Liver (tissue), 9 donors: ENCODE results near the gene IDH1. TPM values are rescaled to one million over a fixed set of nuclear protein-coding genes. Genes with fewer than 3 reads are reported as not detected.

Source experiments
- DNase-seq: peaks from one replicate; pipeline ENCODE4 v3.0.0-alpha.2; 2017; ENCODE audit warnings: low spot score
- H3K27ac ChIP-seq, 2 donors: one replicate each; pipeline ENCODE4 v1.7.0; 2013; ENCODE audit warnings: inconsistent platforms in 2 of 2, low read length in 2 of 2, control low read depth in 1 of 2, low read depth in 1 of 2, mild to moderate bottlenecking in 1 of 2
- H3K27me3 ChIP-seq, 4 donors: one replicate each; pipeline versions ENCODE4 v1.6.1 to v1.7.0; 2013; ENCODE audit warnings: low read length in 3 of 4, inconsistent platforms in 1 of 4, mild to moderate bottlenecking in 1 of 4, moderate library complexity in 1 of 4; ENCODE audit not compliant: control insufficient read depth in 4 of 4, insufficient read depth in 4 of 4
- H3K36me3 ChIP-seq, 4 donors: one replicate each; pipeline versions ENCODE4 v1.6.1 to v1.7.0; 2013; ENCODE audit warnings: low read length in 3 of 4, mild to moderate bottlenecking in 3 of 4, low read depth in 1 of 4, moderate library complexity in 1 of 4; ENCODE audit not compliant: control insufficient read depth in 4 of 4, insufficient read depth in 3 of 4
- H3K4me1 ChIP-seq, 4 donors: one replicate each; pipeline versions ENCODE4 v1.6.1 to v1.7.0; 2013; ENCODE audit warnings: low read length in 3 of 4, mild to moderate bottlenecking in 3 of 4, moderate library complexity in 1 of 4; ENCODE audit not compliant: control insufficient read depth in 4 of 4, insufficient read depth in 4 of 4
- H3K4me3 ChIP-seq, 3 donors: one replicate each; pipeline versions ENCODE4 v1.6.1 to v1.7.0; 2013; ENCODE audit warnings: low read length in 3 of 3, control low read depth in 1 of 3, low read depth in 1 of 3, mild to moderate bottlenecking in 1 of 3
- H3K9ac ChIP-seq, 2 donors: one replicate each; pipeline ENCODE4 v1.7.0; 2013; ENCODE audit warnings: low read length in 2 of 2, mild to moderate bottlenecking in 2 of 2, moderate library complexity in 2 of 2, control low read depth in 1 of 2, low read depth in 1 of 2
- H3K9me3 ChIP-seq, 4 donors: one replicate each; pipeline versions ENCODE4 v1.6.1 to v1.7.0; 2013; ENCODE audit warnings: low read length in 3 of 4; ENCODE audit not compliant: control insufficient read depth in 4 of 4
- EGR1 ChIP-seq, 2 donors: IDR thresholded peaks; 2 replicates each; pipeline ENCODE4 v1.6.1; 2016 to 2018; ENCODE audit warnings: antibody characterized with exemption in 2 of 2, low read depth in 2 of 2
- FOXA1 ChIP-seq: IDR thresholded peaks from 2 replicates; pipeline ENCODE4 v1.6.1; 2016; ENCODE audit warnings: antibody characterized with exemption
- FOXA2 ChIP-seq: IDR thresholded peaks from 2 replicates; pipeline ENCODE4 v1.6.1; 2016; ENCODE audit warnings: antibody characterized with exemption
- GABPA ChIP-seq, 2 donors: IDR thresholded peaks in 1 of 2; conservative IDR thresholded peaks in 1 of 2; 2 replicates each; pipeline ENCODE4 v1.6.1; 2016; ENCODE audit warnings: antibody characterized with exemption in 2 of 2, mild to moderate bottlenecking in 1 of 2, moderate library complexity in 1 of 2
- HNF4A ChIP-seq, 2 donors: conservative IDR thresholded peaks; 2 replicates each; pipeline ENCODE4 v1.6.1; 2016; ENCODE audit warnings: antibody characterized with exemption in 2 of 2, mild to moderate bottlenecking in 2 of 2
- HNF4G ChIP-seq: IDR thresholded peaks from 2 replicates; pipeline ENCODE4 v1.6.1; 2016; ENCODE audit warnings: antibody characterized with exemption
- JUND ChIP-seq, 2 donors: IDR thresholded peaks; 2 replicates each; pipeline ENCODE4 v1.6.1; 2016; ENCODE audit warnings: antibody characterized with exemption in 2 of 2
- NR2F2 ChIP-seq: IDR thresholded peaks from 2 replicates; pipeline ENCODE4 v1.6.1; 2016; ENCODE audit warnings: antibody characterized with exemption
- RAD21 ChIP-seq, 2 donors: IDR thresholded peaks; 2 replicates each; pipeline ENCODE4 v1.6.1; 2016; ENCODE audit warnings: antibody characterized with exemption in 2 of 2, mild to moderate bottlenecking in 2 of 2
- RXRA ChIP-seq, 2 donors: IDR thresholded peaks; 2 replicates each; pipeline ENCODE4 v1.6.1; 2017 to 2018; ENCODE audit warnings: antibody characterized with exemption in 2 of 2, mild to moderate bottlenecking in 1 of 2
- SP1 ChIP-seq: IDR thresholded peaks from 2 replicates; pipeline ENCODE4 v1.6.1; 2018; ENCODE audit warnings: antibody characterized with exemption, mild to moderate bottlenecking
- TAF1 ChIP-seq: conservative IDR thresholded peaks from 2 replicates; pipeline ENCODE4 v1.6.1; 2016; ENCODE audit warnings: antibody characterized with exemption, mild to moderate bottlenecking
- YY1 ChIP-seq: IDR thresholded peaks from 2 replicates; pipeline ENCODE4 v1.6.1; 2016; ENCODE audit warnings: antibody characterized with exemption, mild to moderate bottlenecking
- WGBS: extraction: QIAGEN DNeasy Blood & Tissue Kit; methylation state at CpG from one replicate; pipeline ENCODE4 v1.1.7; 2013; 5-methylcytosine and 5-hydroxymethylcytosine counted together
- polyA plus RNA-seq, 2 donors: library from polyadenylated mRNA; stranded (reverse) in 1 of 2; unstranded in 1 of 2; fragments of 200-250 nt in 1 of 2; fragments of >200 nt in 1 of 2; fragmentation: Nextera tagmentation in 1 of 2; extraction: Ambion mirVana in 1 of 2; gene quantifications; one replicate each; pipeline versions ENCODE4 v1.2.1 to v1.2.3, GENCODE V29; 2013 to 2015
- total RNA-seq, 2 donors: library from RNA; depleted of rRNA; stranded (reverse); fragments of >200 nt; gene quantifications; one replicate each; pipeline ENCODE4 v1.2.3, GENCODE V29; 2014
- TF ChIP-seq, protein P1 (sequence below): fragments of 150-350 bp; IDR thresholded peaks from 2 replicates; pipeline ENCODE4 v1.5.1; 2017; ENCODE audit warnings: improper control_type of control experiment, low read depth, low read length; ENCODE audit not compliant: missing input control
- TF ChIP-seq, protein P2 (sequence below): IDR thresholded peaks from 2 replicates; pipeline ENCODE4 v1.6.1; 2016; ENCODE audit warnings: antibody characterized with exemption
- TF ChIP-seq, protein P3 (sequence below): IDR thresholded peaks from 2 replicates; pipeline ENCODE4 v1.6.1; 2016; ENCODE audit warnings: antibody characterized with exemption
- TF ChIP-seq, protein P4 (sequence below): IDR thresholded peaks from 2 replicates; pipeline ENCODE4 v1.6.1; 2016; ENCODE audit warnings: antibody characterized with exemption, mild to moderate bottlenecking
- TF ChIP-seq, protein P5 (sequence below): IDR thresholded peaks from 2 replicates; pipeline ENCODE4 v1.6.1; 2016; ENCODE audit warnings: antibody characterized with exemption
- donor health status: healthy.
- donor health status: healthy.
- donor health status: healthy.
- donor health status: healthy.
- donor health status: healthy.

Gene IDH1
- total and polyA plus RNA-seq, 4 donors = 134 to 188 (median 142) TPM

- peaks cover 6 to 41% (median 33%) of the 10 kb centered on the region in 4 donors for H3K36me3 ChIP-seq
Observed at GRCh38 chr2:208297961-208298360, 43.1 kb upstream of the IDH1 start.

DNA sequence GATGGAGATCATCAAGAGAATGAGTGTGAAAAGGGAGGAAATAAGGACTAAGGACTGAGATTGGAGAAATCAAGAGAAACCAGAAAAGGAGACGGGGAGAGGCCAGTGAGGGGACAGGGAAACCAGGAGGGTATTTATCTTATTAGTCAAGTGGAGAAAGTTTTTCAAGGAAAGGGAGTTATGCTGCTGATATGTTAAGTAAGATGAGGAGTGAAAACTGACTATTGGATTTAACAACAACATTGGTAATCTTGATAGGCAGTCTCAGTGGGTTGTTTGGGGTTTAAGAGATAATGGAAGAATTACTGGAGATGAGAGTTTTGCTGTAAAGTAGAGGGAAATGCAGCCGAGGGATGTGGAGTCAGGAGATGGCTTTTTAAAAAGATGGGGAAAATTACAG lies 41.7 kb upstream of the IDH1 start:
- H3K36me3 ChIP-seq = peaks cover 6 to 31% (median 25%) of the 10 kb centered on the region in 4 donors
- WGBS = 98% methylated on average over 2 of the region's 2 CpGs
- no peak for DNase-seq
- H3K27ac ChIP-seq = no peak overlapping the region
- H3K27me3 ChIP-seq = no peaks in the 10 kb centered on the region
- no peaks in the 10 kb centered on the region for H3K9me3 ChIP-seq
- no peaks in the 10 kb centered on the region for H3K4me1 ChIP-seq
- no peak overlapping the region for H3K9ac ChIP-seq
- no peak overlapping the region for H3K4me3 ChIP-seq
- TF ChIP-seq JUND (IDR thresholded peaks at IDR 0.05) = no peak
- no peak for TF ChIP-seq YY1
- no peak for TF ChIP-seq FOXA2
- TF ChIP-seq, protein P1, sequence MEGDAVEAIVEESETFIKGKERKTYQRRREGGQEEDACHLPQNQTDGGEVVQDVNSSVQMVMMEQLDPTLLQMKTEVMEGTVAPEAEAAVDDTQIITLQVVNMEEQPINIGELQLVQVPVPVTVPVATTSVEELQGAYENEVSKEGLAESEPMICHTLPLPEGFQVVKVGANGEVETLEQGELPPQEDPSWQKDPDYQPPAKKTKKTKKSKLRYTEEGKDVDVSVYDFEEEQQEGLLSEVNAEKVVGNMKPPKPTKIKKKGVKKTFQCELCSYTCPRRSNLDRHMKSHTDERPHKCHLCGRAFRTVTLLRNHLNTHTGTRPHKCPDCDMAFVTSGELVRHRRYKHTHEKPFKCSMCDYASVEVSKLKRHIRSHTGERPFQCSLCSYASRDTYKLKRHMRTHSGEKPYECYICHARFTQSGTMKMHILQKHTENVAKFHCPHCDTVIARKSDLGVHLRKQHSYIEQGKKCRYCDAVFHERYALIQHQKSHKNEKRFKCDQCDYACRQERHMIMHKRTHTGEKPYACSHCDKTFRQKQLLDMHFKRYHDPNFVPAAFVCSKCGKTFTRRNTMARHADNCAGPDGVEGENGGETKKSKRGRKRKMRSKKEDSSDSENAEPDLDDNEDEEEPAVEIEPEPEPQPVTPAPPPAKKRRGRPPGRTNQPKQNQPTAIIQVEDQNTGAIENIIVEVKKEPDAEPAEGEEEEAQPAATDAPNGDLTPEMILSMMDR = no peak
- TF ChIP-seq EGR1 (IDR thresholded peaks at IDR 0.05; ENCODE audit: low read depth in 2 of 2) = no peak
- TF ChIP-seq NR2F2 = no peak
- TF ChIP-seq SP1 = no peak
- TF ChIP-seq TAF1 = no peak
- no peak for TF ChIP-seq HNF4A (conservative IDR thresholded peaks at IDR 0.05)
- TF ChIP-seq, protein P2, sequence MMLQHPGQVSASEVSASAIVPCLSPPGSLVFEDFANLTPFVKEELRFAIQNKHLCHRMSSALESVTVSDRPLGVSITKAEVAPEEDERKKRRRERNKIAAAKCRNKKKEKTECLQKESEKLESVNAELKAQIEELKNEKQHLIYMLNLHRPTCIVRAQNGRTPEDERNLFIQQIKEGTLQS = no peak
- no peak for TF ChIP-seq HNF4G
- TF ChIP-seq, protein P3, sequence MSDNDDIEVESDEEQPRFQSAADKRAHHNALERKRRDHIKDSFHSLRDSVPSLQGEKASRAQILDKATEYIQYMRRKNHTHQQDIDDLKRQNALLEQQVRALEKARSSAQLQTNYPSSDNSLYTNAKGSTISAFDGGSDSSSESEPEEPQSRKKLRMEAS = no peak
- TF ChIP-seq GABPA (IDR thresholded peaks at IDR 0.05 in 1 of 2, conservative IDR thresholded peaks at IDR 0.05 in 1 of 2) = no peak
- TF ChIP-seq RXRA (IDR thresholded peaks at IDR 0.05) = no peak
- TF ChIP-seq FOXA1 = no peak
- TF ChIP-seq RAD21 (IDR thresholded peaks at IDR 0.05) = no peak
- TF ChIP-seq, protein P4, sequence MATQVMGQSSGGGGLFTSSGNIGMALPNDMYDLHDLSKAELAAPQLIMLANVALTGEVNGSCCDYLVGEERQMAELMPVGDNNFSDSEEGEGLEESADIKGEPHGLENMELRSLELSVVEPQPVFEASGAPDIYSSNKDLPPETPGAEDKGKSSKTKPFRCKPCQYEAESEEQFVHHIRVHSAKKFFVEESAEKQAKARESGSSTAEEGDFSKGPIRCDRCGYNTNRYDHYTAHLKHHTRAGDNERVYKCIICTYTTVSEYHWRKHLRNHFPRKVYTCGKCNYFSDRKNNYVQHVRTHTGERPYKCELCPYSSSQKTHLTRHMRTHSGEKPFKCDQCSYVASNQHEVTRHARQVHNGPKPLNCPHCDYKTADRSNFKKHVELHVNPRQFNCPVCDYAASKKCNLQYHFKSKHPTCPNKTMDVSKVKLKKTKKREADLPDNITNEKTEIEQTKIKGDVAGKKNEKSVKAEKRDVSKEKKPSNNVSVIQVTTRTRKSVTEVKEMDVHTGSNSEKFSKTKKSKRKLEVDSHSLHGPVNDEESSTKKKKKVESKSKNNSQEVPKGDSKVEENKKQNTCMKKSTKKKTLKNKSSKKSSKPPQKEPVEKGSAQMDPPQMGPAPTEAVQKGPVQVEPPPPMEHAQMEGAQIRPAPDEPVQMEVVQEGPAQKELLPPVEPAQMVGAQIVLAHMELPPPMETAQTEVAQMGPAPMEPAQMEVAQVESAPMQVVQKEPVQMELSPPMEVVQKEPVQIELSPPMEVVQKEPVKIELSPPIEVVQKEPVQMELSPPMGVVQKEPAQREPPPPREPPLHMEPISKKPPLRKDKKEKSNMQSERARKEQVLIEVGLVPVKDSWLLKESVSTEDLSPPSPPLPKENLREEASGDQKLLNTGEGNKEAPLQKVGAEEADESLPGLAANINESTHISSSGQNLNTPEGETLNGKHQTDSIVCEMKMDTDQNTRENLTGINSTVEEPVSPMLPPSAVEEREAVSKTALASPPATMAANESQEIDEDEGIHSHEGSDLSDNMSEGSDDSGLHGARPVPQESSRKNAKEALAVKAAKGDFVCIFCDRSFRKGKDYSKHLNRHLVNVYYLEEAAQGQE = no peak
- TF ChIP-seq, protein P5, sequence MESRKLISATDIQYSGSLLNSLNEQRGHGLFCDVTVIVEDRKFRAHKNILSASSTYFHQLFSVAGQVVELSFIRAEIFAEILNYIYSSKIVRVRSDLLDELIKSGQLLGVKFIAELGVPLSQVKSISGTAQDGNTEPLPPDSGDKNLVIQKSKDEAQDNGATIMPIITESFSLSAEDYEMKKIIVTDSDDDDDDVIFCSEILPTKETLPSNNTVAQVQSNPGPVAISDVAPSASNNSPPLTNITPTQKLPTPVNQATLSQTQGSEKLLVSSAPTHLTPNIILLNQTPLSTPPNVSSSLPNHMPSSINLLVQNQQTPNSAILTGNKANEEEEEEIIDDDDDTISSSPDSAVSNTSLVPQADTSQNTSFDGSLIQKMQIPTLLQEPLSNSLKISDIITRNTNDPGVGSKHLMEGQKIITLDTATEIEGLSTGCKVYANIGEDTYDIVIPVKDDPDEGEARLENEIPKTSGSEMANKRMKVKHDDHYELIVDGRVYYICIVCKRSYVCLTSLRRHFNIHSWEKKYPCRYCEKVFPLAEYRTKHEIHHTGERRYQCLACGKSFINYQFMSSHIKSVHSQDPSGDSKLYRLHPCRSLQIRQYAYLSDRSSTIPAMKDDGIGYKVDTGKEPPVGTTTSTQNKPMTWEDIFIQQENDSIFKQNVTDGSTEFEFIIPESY = no peak

More at GRCh38 chr2:208297961-208298360, 43.1 kb upstream of the IDH1 start:
- no peak for TF ChIP-seq JUND (IDR thresholded peaks at IDR 0.05)
- no peak for TF ChIP-seq HNF4A (conservative IDR thresholded peaks at IDR 0.05)
- TF ChIP-seq FOXA1 = no peak
- TF ChIP-seq, protein P3 = no peak
- no peak for TF ChIP-seq SP1
- no peak for TF ChIP-seq TAF1
- TF ChIP-seq NR2F2 = no peak
- H3K9me3 ChIP-seq = no peaks in the 10 kb centered on the region
- H3K4me1 ChIP-seq = no peaks in the 10 kb centered on the region
- no peak overlapping the region for H3K27ac ChIP-seq
- no peak overlapping the region for H3K4me3 ChIP-seq
- H3K27me3 ChIP-seq = no peaks in the 10 kb centered on the region
- WGBS = 94% methylated on average over 1 of the region's 1 CpG
- no peak for DNase-seq
- H3K9ac ChIP-seq = no peak overlapping the region
